Measurements from ENCODE around the gene SNX20. TPM values are rescaled to one million over a fixed set of nuclear protein-coding genes. Genes with fewer than 3 reads are reported as not detected.

Gene SNX20
- total RNA-seq, 2 donors from 2014 or later: 1.8 to 2.7 TPM

- DNase-seq (ENCODE audit: low spot score): no peak
- intact Hi-C loops (cut with DNase I): no loop called here
Observed at GRCh38 chr16:50708373-50709060, 27.4 kb upstream of the SNX20 start.

GRCh38 chr16:50706250-50706649 is 25.1 kb upstream of the SNX20 start:
- DNase-seq (ENCODE audit: low spot score): no peak
- intact Hi-C loops (cut with DNase I): no loop called here

- intact Hi-C loops (cut with DNase I): no loop called here
- no peak for DNase-seq (ENCODE audit: low spot score)
Observed at GRCh38 chr16:50705436-50706110, 24.5 kb upstream of the SNX20 start.

- intact Hi-C loops (cut with DNase I): no loop called here
- no peak for DNase-seq (ENCODE audit: low spot score)
Observed at GRCh38 chr16:50704245-50704644, 23.1 kb upstream of the SNX20 start.

GRCh38 chr16:50702725-50703124 is 21.6 kb upstream of the SNX20 start:
- intact Hi-C loops (cut with DNase I): no loop called here
- no peak for DNase-seq (ENCODE audit: low spot score)

- no peak for DNase-seq (ENCODE audit: low spot score)
- intact Hi-C loops (cut with DNase I): no loop called here
Observed at GRCh38 chr16:50699326-50700159, 18.4 kb upstream of the SNX20 start.

GRCh38 chr16:50697881-50698767 is 17.0 kb upstream of the SNX20 start:
- intact Hi-C loops (cut with DNase I): no loop called here
- no peak for DNase-seq (ENCODE audit: low spot score)

GRCh38 chr16:50697421-50697715 is 16.3 kb upstream of the SNX20 start:
- intact Hi-C loops (cut with DNase I): no loop called here
- DNase-seq (ENCODE audit: low spot score): no peak

GRCh38 chr16:50696575-50697420 is 15.7 kb upstream of the SNX20 start:
- DNase-seq (ENCODE audit: low spot score): peak; percentile 96
- intact Hi-C loops (cut with DNase I): no loop called here

- no peak for DNase-seq (ENCODE audit: low spot score)
- intact Hi-C loops (cut with DNase I): no loop called here
Observed at GRCh38 chr16:50696126-50696525, 15.0 kb upstream of the SNX20 start.

GRCh38 chr16:50695017-50696000 is 14.2 kb upstream of the SNX20 start:
- DNase-seq (ENCODE audit: low spot score): no peak
- intact Hi-C loops (cut with DNase I): no loop called here

GRCh38 chr16:50694206-50694605 is 13.1 kb upstream of the SNX20 start:
- no peak for DNase-seq (ENCODE audit: low spot score)
- intact Hi-C loops (cut with DNase I): no loop called here

- DNase-seq (ENCODE audit: low spot score): no peak
- intact Hi-C loops (cut with DNase I): no loop called here
Observed at GRCh38 chr16:50692999-50693781, 12.1 kb upstream of the SNX20 start, which contains the start of gene NOD2. Gene NOD2 (plus strand): TSS chr16:50693606. CDS start chr16:50699496, 5,890 bp downstream.

GRCh38 chr16:50692644-50692998 is 11.5 kb upstream of the SNX20 start:
- intact Hi-C loops (cut with DNase I): no loop called here

GRCh38 chr16:50690177-50690576 is 9.1 kb upstream of the SNX20 start:
- DNase-seq (ENCODE audit: low spot score): no peak
- intact Hi-C loops (cut with DNase I): no loop called here

More at GRCh38 chr16:50692644-50692998, 11.5 kb upstream of the SNX20 start:
- no peak for DNase-seq (ENCODE audit: low spot score)

GRCh38 chr16:50688867-50689266 is 7.8 kb upstream of the SNX20 start:
- no peak for DNase-seq (ENCODE audit: low spot score)
- intact Hi-C loops (cut with DNase I): no loop called here

- intact Hi-C loops (cut with DNase I): no loop called here
- no peak for DNase-seq (ENCODE audit: low spot score)
Observed at GRCh38 chr16:50688083-50688482, 7.0 kb upstream of the SNX20 start.

All from posterior vena cava (tissue), 2 donors.